Astrocyte (in vitro differentiated cells and primary cell): ENCODE measurements around the gene ADRA2B.

Experiments used
- CTCF ChIP-seq: IDR thresholded peaks from 2 replicates; pipeline ENCODE4 v1.5.1; 2011; ENCODE audit warnings: low read depth, mild to moderate bottlenecking, inconsistent platforms, low read length, moderate library complexity; ENCODE audit not compliant: insufficient read depth
- EZH2 ChIP-seq: IDR thresholded peaks from 2 replicates; pipeline ENCODE4 v1.6.1; 2012; ENCODE audit warnings: mild to moderate bottlenecking, low read length, inconsistent platforms; ENCODE audit not compliant: insufficient read depth

GRCh38 chr2:96120091-96120720 lies 3.8 kb upstream of the ADRA2B start:
- no peak for TF ChIP-seq EZH2
- TF ChIP-seq CTCF = no peak
